Sigmoid colon (tissue), 3 donors: ENCODE measurements around the gene UBA6.

Experiments
- POLR2A ChIP-seq, 2 donors: fragments of 450-650 bp; IDR thresholded peaks; one replicate each; pipeline ENCODE4 v1.6.1; 2016; ENCODE audit warnings: antibody characterized with exemption in 2 of 2, mild to moderate bottlenecking in 2 of 2, moderate library complexity in 2 of 2
- TF ChIP-seq, protein P1 (sequence below), 4 experiments: fragments of 450-650 bp in 3 of 4; fragments of 200-600 bp in 1 of 4; IDR thresholded peaks; one replicate each; pipeline ENCODE4 v1.5.1; 2016 to 2019; ENCODE audit warnings: antibody characterized with exemption in 4 of 4, mild to moderate bottlenecking in 3 of 4, moderate library complexity in 2 of 4

DNA sequence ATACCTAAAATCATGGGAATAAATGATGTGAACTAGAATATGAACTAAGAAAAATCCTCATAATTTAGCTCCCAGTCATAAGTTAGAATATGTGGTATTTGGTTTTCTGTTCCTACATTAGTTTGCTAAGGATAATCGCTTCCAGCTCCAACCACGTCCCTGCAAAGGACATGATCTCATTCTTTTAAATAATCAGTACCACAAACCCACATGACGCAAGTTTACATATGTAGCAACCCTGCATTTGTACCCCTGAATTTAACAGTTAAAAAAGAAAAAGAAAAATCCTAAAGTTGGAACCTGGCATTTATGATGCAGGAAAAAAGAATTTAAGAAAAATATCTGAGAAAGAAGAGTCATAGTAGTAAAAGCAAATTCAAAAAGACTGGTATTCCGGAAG, 13.3 kb downstream of the UBA6 start:
- TF ChIP-seq, protein P1, sequence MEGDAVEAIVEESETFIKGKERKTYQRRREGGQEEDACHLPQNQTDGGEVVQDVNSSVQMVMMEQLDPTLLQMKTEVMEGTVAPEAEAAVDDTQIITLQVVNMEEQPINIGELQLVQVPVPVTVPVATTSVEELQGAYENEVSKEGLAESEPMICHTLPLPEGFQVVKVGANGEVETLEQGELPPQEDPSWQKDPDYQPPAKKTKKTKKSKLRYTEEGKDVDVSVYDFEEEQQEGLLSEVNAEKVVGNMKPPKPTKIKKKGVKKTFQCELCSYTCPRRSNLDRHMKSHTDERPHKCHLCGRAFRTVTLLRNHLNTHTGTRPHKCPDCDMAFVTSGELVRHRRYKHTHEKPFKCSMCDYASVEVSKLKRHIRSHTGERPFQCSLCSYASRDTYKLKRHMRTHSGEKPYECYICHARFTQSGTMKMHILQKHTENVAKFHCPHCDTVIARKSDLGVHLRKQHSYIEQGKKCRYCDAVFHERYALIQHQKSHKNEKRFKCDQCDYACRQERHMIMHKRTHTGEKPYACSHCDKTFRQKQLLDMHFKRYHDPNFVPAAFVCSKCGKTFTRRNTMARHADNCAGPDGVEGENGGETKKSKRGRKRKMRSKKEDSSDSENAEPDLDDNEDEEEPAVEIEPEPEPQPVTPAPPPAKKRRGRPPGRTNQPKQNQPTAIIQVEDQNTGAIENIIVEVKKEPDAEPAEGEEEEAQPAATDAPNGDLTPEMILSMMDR (IDR thresholded peaks at IDR 0.05): no peak
- TF ChIP-seq POLR2A (IDR thresholded peaks at IDR 0.05): no peak
